Activated T-cell treated with anti-CD3 and anti-CD28 coated beads, Interleukin-2, amount 50 U/mL, for 4 hours (primary cell): ENCODE results near the gene CFAP92. TPM values are rescaled to one million over a fixed set of nuclear protein-coding genes. Genes with fewer than 3 reads are reported as not detected.
"Not testable (repeated sequence)": the region's sequence is repeated elsewhere in the genome, so short reads cannot be mapped to it uniquely, and the experiment has no call there.

ENCODE experiments used
- ATAC-seq, 2 donors: fragments of 200-7000 bp; cut with Tn5 transposase; one replicate each; pipeline ENCODE4 v1.10.0; 2021
- DNase-seq: peaks from one replicate; pipeline ENCODE4 v3.0.0-alpha.2; 2020
- H3K27me3 Mint-ChIP-seq: one replicate; pipeline ENCODE4 v1.8.0; 2021; ENCODE audit warnings: low read depth, mixed read lengths
- H3K36me3 Mint-ChIP-seq: one replicate; pipeline ENCODE4 v1.8.0; 2022; ENCODE audit warnings: mixed read lengths; ENCODE audit not compliant: insufficient read depth
- H3K4me1 Mint-ChIP-seq: one replicate; pipeline ENCODE4 v1.8.0; 2021; ENCODE audit warnings: low read depth, mixed read lengths
- H3K4me3 Mint-ChIP-seq: one replicate; pipeline ENCODE4 v1.8.0; 2021; ENCODE audit warnings: mild to moderate bottlenecking, moderate library complexity, mixed read lengths
- H3K9me3 Mint-ChIP-seq: one replicate; pipeline ENCODE4 v1.8.0; 2021; ENCODE audit warnings: mixed read lengths
- total RNA-seq, 3 donors: library from RNA; stranded (reverse); gene quantifications; one replicate each; pipeline ENCODE4 v1.2.1, GENCODE V29; 2021

CFAP92 gene
- total RNA-seq, 3 donors from 2014 or later: 0.18 TPM; not detected in 2

GRCh38 chr3:128906804-128907525, 86.9 kb downstream of the CFAP92 start:
- DNase-seq: no peak
- ATAC-seq: no peak
- Mint-ChIP-seq H3K36me3 (peaks cover 34% of the 10 kb centered on the region), H3K27me3 (no peaks in the 10 kb centered on the region), H3K9me3 (no peaks in the 10 kb centered on the region), H3K4me3 (no peak overlapping the region), H3K4me1 (no peaks in the 10 kb centered on the region)

GRCh38 chr3:128906031-128906803, 87.7 kb downstream of the CFAP92 start:
- Mint-ChIP-seq H3K4me3 (no peak overlapping the region), H3K4me1 (no peaks in the 10 kb centered on the region), H3K27me3 (no peaks in the 10 kb centered on the region), H3K36me3 (peaks cover 32% of the 10 kb centered on the region), H3K9me3 (no peaks in the 10 kb centered on the region)
- ATAC-seq (no peak), DNase-seq (no peak)

GRCh38 chr3:128903501-128903900, 90.4 kb downstream of the CFAP92 start:
- DNase-seq (no peak), ATAC-seq (no peak)
- H3K27me3 Mint-ChIP-seq: no peaks in the 10 kb centered on the region
- H3K4me3 Mint-ChIP-seq: no peak overlapping the region
- no peaks in the 10 kb centered on the region for H3K9me3 Mint-ChIP-seq
- H3K4me1 Mint-ChIP-seq: no peaks in the 10 kb centered on the region
- peaks cover 40% of the 10 kb centered on the region for H3K36me3 Mint-ChIP-seq

- ATAC-seq (no peak), DNase-seq (no peak)
- Mint-ChIP-seq H3K27me3 (no peaks in the 10 kb centered on the region), H3K4me3 (no peak overlapping the region), H3K4me1 (no peaks in the 10 kb centered on the region), H3K36me3 (peaks cover 46% of the 10 kb centered on the region), H3K9me3 (no peaks in the 10 kb centered on the region)
Observed at GRCh38 chr3:128902426-128902825, 91.5 kb downstream of the CFAP92 start.

GRCh38 chr3:128895843-128896697, 97.8 kb downstream of the CFAP92 start:
- no peaks in the 10 kb centered on the region for H3K4me1 Mint-ChIP-seq
- no peaks in the 10 kb centered on the region for H3K27me3 Mint-ChIP-seq
- DNase-seq (no peak), ATAC-seq (no peak)
- H3K36me3 Mint-ChIP-seq: peaks cover 45% of the 10 kb centered on the region
- H3K4me3 Mint-ChIP-seq: no peak overlapping the region
- no peaks in the 10 kb centered on the region for H3K9me3 Mint-ChIP-seq

GRCh38 chr3:128889139-128889894, 104.6 kb downstream of the CFAP92 start:
- ATAC-seq (no peak), DNase-seq (no peak)
- Mint-ChIP-seq H3K9me3 (no peaks in the 10 kb centered on the region), H3K27me3 (no peaks in the 10 kb centered on the region), H3K4me3 (no peak overlapping the region), H3K4me1 (peaks cover 1% of the 10 kb centered on the region), H3K36me3 (peaks cover 18% of the 10 kb centered on the region)

GRCh38 chr3:128884992-128885391, 108.9 kb downstream of the CFAP92 start:
- no peaks in the 10 kb centered on the region for H3K27me3 Mint-ChIP-seq
- no peak for ATAC-seq
- DNase-seq: no peak
- H3K36me3 Mint-ChIP-seq: peaks cover 24% of the 10 kb centered on the region
- H3K4me1 Mint-ChIP-seq: peaks cover 33% of the 10 kb centered on the region
- no peak overlapping the region for H3K4me3 Mint-ChIP-seq
- no peaks in the 10 kb centered on the region for H3K9me3 Mint-ChIP-seq

GRCh38 chr3:128882719-128883118, 111.2 kb downstream of the CFAP92 start:
- ATAC-seq: no peak
- Mint-ChIP-seq H3K4me1 (peaks cover 45% of the 10 kb centered on the region), H3K27me3 (no peaks in the 10 kb centered on the region), H3K36me3 (peaks cover 21% of the 10 kb centered on the region), H3K4me3 (no peak overlapping the region), H3K9me3 (no peaks in the 10 kb centered on the region)
- DNase-seq: no peak

- no peaks in the 10 kb centered on the region for H3K9me3 Mint-ChIP-seq
- DNase-seq (no peak), ATAC-seq (no peak)
- peaks cover 19% of the 10 kb centered on the region for H3K36me3 Mint-ChIP-seq
- peak overlapping the region; percentile 92 for H3K4me3 Mint-ChIP-seq
- H3K4me1 Mint-ChIP-seq: peaks cover 53% of the 10 kb centered on the region
- no peaks in the 10 kb centered on the region for H3K27me3 Mint-ChIP-seq
Observed at GRCh38 chr3:128881576-128881975, 112.3 kb downstream of the CFAP92 start.

- H3K27me3 Mint-ChIP-seq, ATAC-seq, H3K9me3 Mint-ChIP-seq, DNase-seq: not testable (repeated sequence)
- Mint-ChIP-seq H3K4me1 (peaks cover 61% of the 10 kb centered on the region), H3K36me3 (peaks cover 19% of the 10 kb centered on the region), H3K4me3 (peak overlapping the region; percentile 92)
Observed at GRCh38 chr3:128880455-128880854, 113.4 kb downstream of the CFAP92 start.

- H3K36me3 Mint-ChIP-seq: peaks cover 18% of the 10 kb centered on the region
- H3K4me1 Mint-ChIP-seq: peaks cover 62% of the 10 kb centered on the region
- peak overlapping the region; percentile 92 for H3K4me3 Mint-ChIP-seq
- no peaks in the 10 kb centered on the region for H3K9me3 Mint-ChIP-seq
- no peak for DNase-seq
- no peak for ATAC-seq
- no peaks in the 10 kb centered on the region for H3K27me3 Mint-ChIP-seq
Observed at GRCh38 chr3:128879991-128880390, 113.9 kb downstream of the CFAP92 start.

GRCh38 chr3:128879125-128879969, 114.5 kb downstream of the CFAP92 start, which contains the start of gene ACAD9:
Gene ACAD9, plus strand, starts transcription at chr3:128879620. Its CDS starts 72 bp downstream, at chr3:128879692.
- peaks cover 15% of the 10 kb centered on the region for H3K36me3 Mint-ChIP-seq
- ATAC-seq: peak; percentile 92 to 94
- H3K4me3 Mint-ChIP-seq: peak within 1 kb of the TSS; percentile 92
- no peaks in the 10 kb centered on the region for H3K27me3 Mint-ChIP-seq
- peaks cover 62% of the 10 kb centered on the region for H3K4me1 Mint-ChIP-seq
- peak; percentile 97 for DNase-seq
- H3K9me3 Mint-ChIP-seq: no peaks in the 10 kb centered on the region

GRCh38 chr3:128878556-128879124, 115.2 kb downstream of the CFAP92 start:
- Mint-ChIP-seq H3K4me3 (peak overlapping the region; percentile 92), H3K4me1 (peaks cover 58% of the 10 kb centered on the region), H3K36me3 (peaks cover 11% of the 10 kb centered on the region), H3K27me3 (no peaks in the 10 kb centered on the region), H3K9me3 (no peaks in the 10 kb centered on the region)
- no peak for DNase-seq
- ATAC-seq: peak; percentile 25 to 41
